ENCODE data around the gene GLI3. TPM values are rescaled to one million over a fixed set of nuclear protein-coding genes. Genes with fewer than 3 reads are reported as not detected.

GLI3 gene
- total RNA-seq, 1 donor from 2014 or later, result 9.0 TPM

DNA sequence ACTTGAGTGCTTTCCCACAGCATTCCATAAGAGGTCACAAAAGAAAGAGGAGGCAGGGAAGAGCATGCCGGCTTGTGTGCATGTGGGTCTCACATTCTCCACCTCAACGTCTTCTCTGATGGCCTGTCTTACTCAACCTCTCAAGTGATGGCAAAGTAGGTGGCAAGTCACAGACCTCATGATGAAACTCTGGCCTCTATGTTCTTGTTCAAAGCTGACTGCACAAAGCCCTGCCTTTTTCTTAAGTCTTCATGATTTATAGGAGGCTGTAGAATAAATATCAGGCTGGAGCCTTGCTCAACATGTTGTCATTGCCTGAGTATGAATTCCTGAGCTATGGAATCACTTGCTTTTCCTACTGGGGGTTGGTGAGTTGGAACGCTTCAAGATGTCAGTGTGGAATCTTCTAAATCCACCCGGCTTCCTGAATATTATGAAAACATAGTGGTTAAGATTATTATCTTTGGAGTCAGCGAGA is 320.5 kb downstream of the GLI3 start:
- H3K9me3 Mint-ChIP-seq (ENCODE audit: low read depth), result no peaks in the 10 kb centered on the region
- DNase-seq (ENCODE audit: low spot score, unreplicated experiment), result no peak
- TF ChIP-seq, protein P1, sequence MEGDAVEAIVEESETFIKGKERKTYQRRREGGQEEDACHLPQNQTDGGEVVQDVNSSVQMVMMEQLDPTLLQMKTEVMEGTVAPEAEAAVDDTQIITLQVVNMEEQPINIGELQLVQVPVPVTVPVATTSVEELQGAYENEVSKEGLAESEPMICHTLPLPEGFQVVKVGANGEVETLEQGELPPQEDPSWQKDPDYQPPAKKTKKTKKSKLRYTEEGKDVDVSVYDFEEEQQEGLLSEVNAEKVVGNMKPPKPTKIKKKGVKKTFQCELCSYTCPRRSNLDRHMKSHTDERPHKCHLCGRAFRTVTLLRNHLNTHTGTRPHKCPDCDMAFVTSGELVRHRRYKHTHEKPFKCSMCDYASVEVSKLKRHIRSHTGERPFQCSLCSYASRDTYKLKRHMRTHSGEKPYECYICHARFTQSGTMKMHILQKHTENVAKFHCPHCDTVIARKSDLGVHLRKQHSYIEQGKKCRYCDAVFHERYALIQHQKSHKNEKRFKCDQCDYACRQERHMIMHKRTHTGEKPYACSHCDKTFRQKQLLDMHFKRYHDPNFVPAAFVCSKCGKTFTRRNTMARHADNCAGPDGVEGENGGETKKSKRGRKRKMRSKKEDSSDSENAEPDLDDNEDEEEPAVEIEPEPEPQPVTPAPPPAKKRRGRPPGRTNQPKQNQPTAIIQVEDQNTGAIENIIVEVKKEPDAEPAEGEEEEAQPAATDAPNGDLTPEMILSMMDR (IDR thresholded peaks at IDR 0.05; ENCODE audit: unreplicated experiment), result no peak
- no peaks in the 10 kb centered on the region for H3K4me1 Mint-ChIP-seq (ENCODE audit: low read depth)
- H3K27ac Mint-ChIP-seq, result no peak overlapping the region
- peaks cover 7% of the 10 kb centered on the region for H3K27me3 Mint-ChIP-seq
- H3K36me3 Mint-ChIP-seq (ENCODE audit: insufficient read depth), result no peaks in the 10 kb centered on the region
- H3K4me3 Mint-ChIP-seq (ENCODE audit: low read depth), result no peak overlapping the region

DNA sequence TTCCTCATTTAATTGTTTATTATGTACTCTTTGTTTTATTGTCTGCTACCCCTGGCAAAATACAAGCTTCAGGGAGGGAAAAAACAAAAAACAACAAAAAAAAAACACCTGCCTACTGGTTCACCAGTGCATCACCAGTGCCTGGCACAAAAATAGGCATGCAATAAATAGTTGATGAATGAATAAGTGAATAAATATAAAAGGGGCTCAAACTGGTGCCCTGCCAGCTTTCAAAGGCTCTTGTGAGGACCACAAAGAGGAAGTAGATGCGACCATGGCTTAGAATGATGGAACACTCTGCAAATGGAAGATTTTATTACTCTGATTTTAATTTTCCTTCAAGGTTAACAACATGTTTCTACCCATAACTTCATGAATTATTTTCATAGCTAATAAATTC is 321.1 kb downstream of the GLI3 start:
- H3K9me3 Mint-ChIP-seq (ENCODE audit: low read depth), result no peaks in the 10 kb centered on the region
- no peak overlapping the region for H3K27ac Mint-ChIP-seq
- H3K4me1 Mint-ChIP-seq (ENCODE audit: low read depth), result no peaks in the 10 kb centered on the region
- peaks cover 7% of the 10 kb centered on the region for H3K27me3 Mint-ChIP-seq
- DNase-seq (ENCODE audit: low spot score, unreplicated experiment), result no peak
- TF ChIP-seq, protein P1 (IDR thresholded peaks at IDR 0.05; ENCODE audit: unreplicated experiment), result no peak
- no peak overlapping the region for H3K4me3 Mint-ChIP-seq (ENCODE audit: low read depth)
- H3K36me3 Mint-ChIP-seq (ENCODE audit: insufficient read depth), result no peaks in the 10 kb centered on the region

DNA sequence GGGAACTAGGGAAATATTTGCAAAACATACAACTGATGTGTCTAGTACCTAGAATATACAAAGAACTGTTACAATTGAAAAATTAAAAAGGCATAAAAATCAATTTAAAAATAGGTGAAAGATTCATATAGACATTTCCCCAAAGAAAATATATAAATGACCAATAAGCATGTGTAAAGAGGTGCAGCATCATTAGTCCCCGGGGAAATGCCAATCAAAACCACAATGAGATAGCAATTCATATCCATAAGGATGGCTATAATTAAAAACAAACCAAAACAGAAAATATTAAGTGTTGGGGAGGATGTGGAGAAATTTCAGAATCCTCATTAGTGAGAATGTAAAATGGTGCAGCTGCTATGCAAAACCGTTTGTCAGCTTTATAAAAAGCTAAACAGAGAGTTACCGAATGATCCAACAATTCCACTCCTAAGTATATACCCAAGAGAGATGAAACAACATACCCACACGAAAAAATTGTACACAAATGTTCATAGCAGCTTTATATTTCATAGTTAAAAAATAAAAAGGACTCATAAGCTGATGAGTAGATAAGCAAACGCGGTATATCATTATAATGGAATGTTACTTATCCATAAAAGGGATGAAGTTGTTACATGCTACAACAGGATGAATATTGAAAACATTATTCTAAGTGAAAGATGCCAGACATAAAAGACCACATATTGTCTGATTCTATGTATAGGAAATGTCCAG is 324.0 kb downstream of the GLI3 start:
- Mint-ChIP-seq H3K36me3 (ENCODE audit: insufficient read depth) (no peaks in the 10 kb centered on the region), H3K4me1 (ENCODE audit: low read depth) (no peaks in the 10 kb centered on the region), H3K9me3 (ENCODE audit: low read depth) (peaks cover 3% of the 10 kb centered on the region), H3K27ac (no peak overlapping the region), H3K27me3 (peaks cover 4% of the 10 kb centered on the region), H3K4me3 (ENCODE audit: low read depth) (no peak overlapping the region)
- no peak for DNase-seq (ENCODE audit: low spot score, unreplicated experiment)
- TF ChIP-seq, protein P1 (IDR thresholded peaks at IDR 0.05; ENCODE audit: unreplicated experiment), result no peak

DNA sequence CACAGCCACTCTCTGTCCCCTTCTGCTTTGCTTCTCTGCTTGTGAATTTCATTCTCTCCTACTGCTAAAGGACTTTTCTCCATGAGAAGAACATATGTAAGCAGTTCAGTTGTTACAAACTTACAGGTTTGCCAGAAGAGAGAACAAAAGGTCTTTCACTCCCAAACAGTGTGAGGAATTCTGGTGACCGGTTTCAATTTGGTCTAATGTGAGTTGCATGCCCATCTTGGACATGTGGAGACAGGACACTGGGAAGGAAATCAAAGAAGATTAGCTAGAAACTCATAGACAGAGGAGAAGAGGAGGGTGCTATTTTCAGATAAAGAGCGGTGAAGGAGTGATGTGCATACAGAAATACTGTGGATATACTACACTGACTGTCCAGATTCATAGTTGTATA is 324.6 kb downstream of the GLI3 start:
- TF ChIP-seq, protein P1 (IDR thresholded peaks at IDR 0.05; ENCODE audit: unreplicated experiment), result no peak
- no peak overlapping the region for H3K27ac Mint-ChIP-seq
- peaks cover 3% of the 10 kb centered on the region for H3K9me3 Mint-ChIP-seq (ENCODE audit: low read depth)
- H3K36me3 Mint-ChIP-seq (ENCODE audit: insufficient read depth), result no peaks in the 10 kb centered on the region
- H3K4me3 Mint-ChIP-seq (ENCODE audit: low read depth), result no peak overlapping the region
- no peaks in the 10 kb centered on the region for H3K4me1 Mint-ChIP-seq (ENCODE audit: low read depth)
- no peaks in the 10 kb centered on the region for H3K27me3 Mint-ChIP-seq
- no peak for DNase-seq (ENCODE audit: low spot score, unreplicated experiment)

DNA sequence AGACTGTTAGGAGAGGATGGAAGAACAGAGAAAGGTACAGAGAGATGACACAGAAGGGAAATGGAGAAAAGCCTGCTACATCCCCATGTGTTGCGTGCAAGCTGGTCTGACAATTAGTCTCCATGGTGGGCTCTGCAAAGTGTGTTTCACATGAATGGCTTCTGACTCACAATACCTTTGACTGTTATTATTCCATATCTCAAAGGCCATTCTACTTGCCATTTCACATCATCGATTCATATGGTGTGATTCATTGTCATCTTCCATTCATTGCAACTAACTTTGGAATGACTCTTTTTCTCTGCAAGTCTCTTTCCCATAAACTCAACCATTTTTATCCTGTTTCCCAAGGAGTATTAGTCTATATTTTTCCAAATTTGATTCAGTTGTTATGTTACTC is 325.2 kb downstream of the GLI3 start:
- no peak overlapping the region for H3K4me3 Mint-ChIP-seq (ENCODE audit: low read depth)
- peaks cover 3% of the 10 kb centered on the region for H3K9me3 Mint-ChIP-seq (ENCODE audit: low read depth)
- H3K4me1 Mint-ChIP-seq (ENCODE audit: low read depth), result no peaks in the 10 kb centered on the region
- no peak for DNase-seq (ENCODE audit: low spot score, unreplicated experiment)
- TF ChIP-seq, protein P1 (IDR thresholded peaks at IDR 0.05; ENCODE audit: unreplicated experiment), result no peak
- no peaks in the 10 kb centered on the region for H3K36me3 Mint-ChIP-seq (ENCODE audit: insufficient read depth)
- H3K27ac Mint-ChIP-seq, result no peak overlapping the region
- H3K27me3 Mint-ChIP-seq, result no peaks in the 10 kb centered on the region
